GM12873 (cell line): ENCODE measurements around the gene CCNQ.

Source experiments
- CTCF ChIP-seq: IDR thresholded peaks from 2 replicates; pipeline ENCODE4 v1.5.1; 2012; ENCODE audit warnings: low read depth, mild to moderate bottlenecking, moderate library complexity, low read length, control low read depth; ENCODE audit not compliant: insufficient read depth; ENCODE audit errors: missing control alignments

The CCNQ gene

DNA sequence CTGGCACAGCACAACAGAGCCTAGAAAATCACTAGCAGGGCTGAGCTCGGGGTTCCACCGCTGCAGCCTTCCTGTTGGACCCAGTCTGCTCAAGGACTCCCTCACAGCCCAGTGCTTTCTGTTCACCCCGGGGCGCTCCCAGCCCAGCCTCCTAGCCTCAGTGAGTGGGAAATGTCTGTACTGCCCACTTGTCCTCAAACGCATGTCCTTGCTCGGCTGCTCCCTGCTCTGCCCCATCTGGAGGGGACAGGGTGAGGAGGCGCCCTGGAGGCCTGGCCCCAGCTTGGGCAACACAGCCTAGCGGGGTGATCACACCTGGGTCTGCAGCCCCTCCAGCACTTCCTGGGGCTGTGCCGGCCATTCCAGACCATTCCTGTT lies 11.9 kb upstream of the CCNQ start:
- TF ChIP-seq CTCF = no peak

DNA sequence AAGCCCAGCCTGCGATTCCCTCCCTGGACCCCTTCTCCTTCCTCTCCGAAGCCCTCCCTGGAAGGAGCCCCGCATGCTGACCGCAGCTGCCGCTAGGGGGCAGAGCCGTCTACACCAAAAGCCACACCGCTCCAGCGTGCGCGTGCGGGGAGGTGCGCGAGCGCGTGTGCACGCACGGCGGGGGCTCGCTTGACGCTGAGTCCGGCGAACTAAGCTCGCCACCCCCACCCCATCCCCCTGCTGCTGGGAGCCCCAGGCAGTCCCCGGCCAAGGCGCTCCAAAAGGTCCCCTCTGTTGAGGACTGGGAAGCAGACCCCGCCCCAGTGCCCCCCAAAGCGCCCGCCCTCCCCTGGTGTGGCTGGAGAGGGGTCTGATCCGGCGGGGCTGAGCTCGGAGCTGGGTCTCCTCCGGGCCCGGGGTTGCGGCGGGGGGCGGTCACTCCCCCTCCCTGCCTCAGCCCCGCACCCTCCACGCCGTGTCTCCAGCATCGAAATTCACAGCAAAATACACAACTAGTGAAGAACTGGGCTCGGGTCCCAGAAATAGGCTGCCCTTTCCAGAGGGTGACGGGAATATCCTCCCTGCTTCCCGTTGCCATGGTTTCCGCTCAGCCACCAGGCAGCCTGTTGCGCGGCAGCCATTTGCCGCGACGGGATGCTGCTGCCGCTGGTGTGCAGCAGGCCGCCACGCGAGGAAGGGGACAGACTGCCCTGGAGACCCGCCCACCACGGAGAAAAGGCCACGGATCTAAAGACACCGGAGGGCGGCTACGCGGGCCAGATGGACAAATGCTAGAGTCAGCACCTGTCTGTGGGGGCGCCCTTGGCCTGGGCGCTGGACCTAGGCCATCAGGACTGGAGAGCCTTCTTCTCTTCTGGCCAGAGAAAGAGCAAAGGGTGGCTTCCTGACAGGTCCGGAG lies 11.2 kb upstream of the CCNQ start:
- peak; percentile 81 for TF ChIP-seq CTCF

- no peak for TF ChIP-seq CTCF
Observed at GRCh38 chrX:153608806-153609205, 9.9 kb upstream of the CCNQ start.

DNA sequence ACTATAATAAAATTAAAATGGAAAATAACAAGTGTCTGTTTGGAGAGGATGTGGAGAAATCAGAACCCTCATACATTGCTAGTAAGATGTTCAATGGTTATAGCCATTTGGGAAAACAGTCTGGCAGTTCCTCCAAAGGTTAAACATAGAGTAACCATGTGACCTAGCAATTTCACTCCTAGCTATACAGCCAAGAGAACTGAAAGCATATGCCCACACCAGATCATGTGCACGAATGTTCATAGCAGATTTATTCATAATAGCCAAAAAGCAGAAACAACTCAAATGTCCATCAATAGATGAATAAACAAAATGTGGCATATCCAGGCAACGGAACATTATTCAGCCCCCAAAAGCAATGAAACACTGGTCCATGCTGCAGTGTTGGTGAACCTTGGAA lies 9.4 kb upstream of the CCNQ start:
- no peak for TF ChIP-seq CTCF

DNA sequence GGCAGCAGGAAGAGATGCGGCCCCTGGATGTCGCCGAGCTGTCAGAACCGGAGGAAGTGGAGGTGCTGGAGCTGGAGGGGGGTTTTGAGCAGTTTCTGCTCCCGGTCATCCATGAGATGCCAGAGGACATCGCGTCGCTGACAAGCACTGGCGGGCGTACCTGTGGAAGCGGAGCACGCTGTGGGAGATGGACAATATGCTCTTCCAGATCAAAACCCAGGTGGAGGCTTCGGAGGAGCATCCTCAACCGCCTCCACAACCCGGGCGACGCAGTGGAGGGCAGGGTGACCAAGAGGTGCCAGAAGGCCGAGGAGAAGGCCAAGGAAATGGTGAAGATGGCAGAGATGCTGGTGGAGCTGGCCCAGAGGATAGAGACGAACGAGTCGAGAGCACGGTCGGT lies 7.6 kb upstream of the CCNQ start:
- TF ChIP-seq CTCF = no peak

DNA sequence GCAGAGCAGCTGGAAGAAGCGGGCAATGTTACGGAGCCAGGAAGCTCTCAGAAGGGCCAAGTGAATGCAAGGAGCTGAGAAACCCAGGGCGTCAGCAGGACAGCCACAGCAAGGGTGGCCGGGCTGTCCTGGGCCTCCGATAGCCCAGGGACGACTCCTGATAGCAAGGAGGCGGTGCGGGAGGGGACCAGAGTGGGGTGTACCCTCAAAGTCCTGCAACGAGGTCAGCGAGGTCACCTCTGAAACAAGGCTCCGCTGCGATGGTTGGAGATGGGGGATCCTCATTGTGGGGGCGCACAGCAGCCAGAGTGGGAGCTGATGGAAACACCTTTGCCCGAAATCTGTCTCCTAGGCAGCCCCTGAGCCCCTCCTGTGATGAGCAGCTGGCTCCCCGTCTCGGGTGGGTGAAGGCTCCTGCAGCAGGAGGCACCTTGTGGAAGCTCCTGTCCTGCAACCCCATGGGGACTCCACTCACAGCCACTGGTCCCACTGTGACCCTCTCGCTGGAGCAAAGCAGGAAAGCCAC lies 4.3 kb upstream of the CCNQ start:
- TF ChIP-seq CTCF = no peak

DNA sequence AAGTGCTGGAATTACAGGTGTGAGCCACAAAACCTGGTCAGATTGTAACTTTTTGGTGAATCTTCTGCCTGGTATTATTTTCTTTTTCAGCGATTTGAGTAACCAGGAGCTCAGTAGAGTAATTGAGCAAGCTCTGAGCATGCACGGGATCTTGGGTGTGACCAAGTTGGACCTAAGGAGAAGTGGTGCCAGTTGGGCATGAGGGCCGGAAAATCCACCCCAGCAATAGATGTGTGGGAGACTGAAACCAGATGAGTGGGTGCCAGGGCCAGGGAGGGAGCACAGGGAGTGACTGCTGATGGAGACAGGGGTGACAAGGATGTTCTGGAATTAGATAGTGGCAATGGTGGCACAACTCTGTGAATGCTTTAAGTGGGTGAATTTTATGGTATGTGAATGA lies 3.7 kb upstream of the CCNQ start:
- no peak for TF ChIP-seq CTCF
